DOHH2 (cell line): ENCODE results near the gene RBBP8.

Source experiments
- CTCF ChIP-seq: fragments of 200-600 bp; sonication (generic); IDR thresholded peaks from one replicate; pipeline ENCODE4 v1.5.1; 2014; ENCODE audit warnings: antibody characterized with exemption, mild to moderate bottlenecking, low read depth, low read length; ENCODE audit not compliant: poor library complexity, severe bottlenecking
- EZH2phosphoT487 ChIP-seq: fragments of 200-600 bp; sonication (generic); IDR thresholded peaks from 2 replicates; pipeline ENCODE4 v1.6.1; 2017; ENCODE audit warnings: borderline replicate concordance, mild to moderate bottlenecking, antibody characterized with exemption, low read length, moderate library complexity, mixed read lengths

GRCh38 chr18:23032030-23032582 lies 99.0 kb downstream of the RBBP8 start:
- TF ChIP-seq CTCF (no peak), EZH2phosphoT487 (no peak)
